WTC11 (cell line): ENCODE measurements around the gene SELENOI. TPM values are rescaled to one million over a fixed set of nuclear protein-coding genes. Genes with fewer than 3 reads are reported as not detected.
A peak's percentile ranks its signal among the peaks of the same experiment; 100 is the strongest.

Experiments used
- ATAC-seq: fragments of 200-7000 bp; cut with Tn5 transposase; 2 replicates; pipeline ENCODE4 v1.10.0; 2021; ENCODE audit warnings: mild to moderate bottlenecking, moderate library complexity
- CTCF ChIA-PET: fragments of 300-600 bp; sonication (Branson Sonifier 250); formaldehyde crosslinking; loops from one replicate; lab custom pipeline; 2021; ENCODE audit warnings: antibody characterized with exemption; lab: Charles Lee
- POLR2A ChIA-PET: fragments of 350-600 bp; sonication (Branson Sonifier 250); formaldehyde crosslinking; loops from one replicate; lab custom pipeline; 2021; ENCODE audit warnings: antibody characterized with exemption; lab: Charles Lee
- DNase-seq: peaks from one replicate; pipeline ENCODE4 v3.0.0; 2021; ENCODE audit warnings: low spot score
- H3K27ac Mint-ChIP-seq: 2 replicates; pipeline ENCODE4 v1.8.0; 2021; ENCODE audit warnings: mixed read lengths
- H3K27me3 Mint-ChIP-seq: 2 replicates; pipeline ENCODE4 v1.8.0; 2021; ENCODE audit warnings: low read depth, mild to moderate bottlenecking, moderate library complexity, mixed read lengths
- H3K36me3 Mint-ChIP-seq: 2 replicates; pipeline ENCODE4 v1.8.0; 2021; ENCODE audit warnings: mixed read lengths
- H3K4me1 Mint-ChIP-seq: 2 replicates; pipeline ENCODE4 v1.8.0; 2022; ENCODE audit warnings: mixed read lengths
- H3K4me3 Mint-ChIP-seq: 2 replicates; pipeline ENCODE4 v1.8.0; 2021; ENCODE audit warnings: mild to moderate bottlenecking, moderate library complexity, mixed read lengths
- H3K9me3 Mint-ChIP-seq: 2 replicates; pipeline ENCODE4 v1.8.0; 2021; ENCODE audit warnings: mixed read lengths
- CBFB ChIP-seq: sonication (generic); formaldehyde crosslinking; IDR thresholded peaks from 2 replicates; pipeline ENCODE4 v1.8.1; 2022; ENCODE audit warnings: mild to moderate bottlenecking, low read depth, missing genetic modification reagents
- CDX4 ChIP-seq: fragments of 250-450 bp; sonication (Bioruptor Pico); IDR thresholded peaks from 2 replicates; pipeline ENCODE4 v1.9.0; 2021; ENCODE audit warnings: moderate library complexity, mild to moderate bottlenecking, inconsistent platforms, borderline replicate concordance
- CREM ChIP-seq: sonication (generic); formaldehyde crosslinking; IDR thresholded peaks from 2 replicates; pipeline ENCODE4 v1.8.1; 2022; ENCODE audit warnings: mild to moderate bottlenecking, missing genetic modification reagents, moderate library complexity
- ESRRA ChIP-seq: sonication (generic); formaldehyde crosslinking; IDR thresholded peaks from 2 replicates; pipeline ENCODE4 v1.8.1; 2022; ENCODE audit warnings: mild to moderate bottlenecking, missing genetic modification reagents, borderline replicate concordance
- ETV6 ChIP-seq: sonication (generic); formaldehyde crosslinking; IDR thresholded peaks from 2 replicates; pipeline ENCODE4 v1.8.1; 2022; ENCODE audit warnings: mild to moderate bottlenecking, missing genetic modification reagents
- FOXJ3 ChIP-seq: sonication (generic); formaldehyde crosslinking; IDR thresholded peaks from 2 replicates; pipeline ENCODE4 v1.9.0; 2021; ENCODE audit warnings: missing genetic modification reagents, mild to moderate bottlenecking, borderline replicate concordance
- FOXK1 ChIP-seq: sonication (generic); formaldehyde crosslinking; IDR thresholded peaks from 2 replicates; pipeline ENCODE4 v1.8.0; 2022; ENCODE audit warnings: mild to moderate bottlenecking, moderate library complexity, missing genetic modification reagents
- NFYB ChIP-seq: sonication (generic); formaldehyde crosslinking; conservative IDR thresholded peaks from 2 replicates; pipeline ENCODE4 v1.8.0; 2022; ENCODE audit warnings: low read depth, missing genetic modification reagents
- OVOL2 ChIP-seq: fragments of 250-450 bp; sonication (Bioruptor Pico); IDR thresholded peaks from 2 replicates; pipeline ENCODE4 v1.9.0; 2021; ENCODE audit warnings: mild to moderate bottlenecking, borderline replicate concordance
- PRDM15 ChIP-seq: sonication (generic); formaldehyde crosslinking; IDR thresholded peaks from 2 replicates; pipeline ENCODE4 v1.8.0; 2022; ENCODE audit warnings: missing genetic modification reagents
- PREB ChIP-seq: sonication (generic); formaldehyde crosslinking; IDR thresholded peaks from 2 replicates; pipeline ENCODE4 v1.8.1; 2022; ENCODE audit warnings: mild to moderate bottlenecking, missing genetic modification reagents, moderate library complexity, borderline replicate concordance
- RORB ChIP-seq: fragments of 250-450 bp; sonication (Bioruptor Pico); IDR thresholded peaks from 2 replicates; pipeline ENCODE4 v1.9.0; 2021; ENCODE audit warnings: mild to moderate bottlenecking
- SMAD4 ChIP-seq: sonication (generic); formaldehyde crosslinking; IDR thresholded peaks from 2 replicates; pipeline ENCODE4 v1.8.0; 2022; ENCODE audit warnings: mild to moderate bottlenecking, missing genetic modification reagents
- SOX15 ChIP-seq: fragments of 250-450 bp; sonication (Bioruptor Pico); IDR thresholded peaks from 2 replicates; pipeline ENCODE4 v1.9.0; 2021; ENCODE audit warnings: mild to moderate bottlenecking
- TEAD1 ChIP-seq: sonication (generic); formaldehyde crosslinking; IDR thresholded peaks from 2 replicates; pipeline ENCODE4 v1.8.0; 2022; ENCODE audit warnings: mild to moderate bottlenecking, missing genetic modification reagents
- ZNF121 ChIP-seq: sonication (generic); formaldehyde crosslinking; IDR thresholded peaks from 2 replicates; pipeline ENCODE4 v1.8.0; 2023; ENCODE audit warnings: missing genetic modification reagents
- ZNF263 ChIP-seq: sonication (generic); formaldehyde crosslinking; IDR thresholded peaks from 2 replicates; pipeline ENCODE4 v1.8.1; 2022; ENCODE audit warnings: low read depth, mild to moderate bottlenecking, moderate library complexity, missing genetic modification reagents
- ZNF512 ChIP-seq: sonication (generic); formaldehyde crosslinking; IDR thresholded peaks from 2 replicates; pipeline ENCODE4 v1.8.1; 2022; ENCODE audit warnings: missing genetic modification reagents, borderline replicate concordance
- total RNA-seq: library from RNA; stranded (reverse); gene quantifications from 3 replicates; pipeline ENCODE4 v1.2.3, GENCODE V29; 2021

Gene SELENOI
- total RNA-seq, 1 experiment from 2014 or later, result 53.1 TPM

- no peak for ATAC-seq
- CTCF ChIA-PET, result interaction anchor here (0.8 to 1.2 kb wide), 3 partner anchors 13 to 128 kb away, joined by 3 to 4 read pairs (median 3); no protein-coding TSS in a partner anchor
- H3K4me1 Mint-ChIP-seq, result peaks cover 23% of the 10 kb centered on the region
- DNase-seq, result no peak
- no peak for TF ChIP-seq OVOL2
- TF ChIP-seq SOX15 (CRISPR knock-in tag), result no peak
- TF ChIP-seq PREB (CRISPR knock-in tag), result no peak
- no peak for TF ChIP-seq NFYB (CRISPR knock-in tag)
- no peak for TF ChIP-seq ZNF263
- H3K36me3 Mint-ChIP-seq, result no peaks in the 10 kb centered on the region
- POLR2A ChIA-PET, result no interaction called here
- H3K4me3 Mint-ChIP-seq, result no peak overlapping the region
- no peaks in the 10 kb centered on the region for H3K9me3 Mint-ChIP-seq
- H3K27ac Mint-ChIP-seq, result no peak overlapping the region
- H3K27me3 Mint-ChIP-seq, result no peaks in the 10 kb centered on the region
Observed at GRCh38 chr2:26312471-26312870, 33.5 kb upstream of the SELENOI start.

GRCh38 chr2:26313446-26313845, 32.5 kb upstream of the SELENOI start:
- H3K36me3 Mint-ChIP-seq, result no peaks in the 10 kb centered on the region
- H3K27ac Mint-ChIP-seq, result no peak overlapping the region
- ChIA-PET CTCF (interaction anchor here (1.0 to 3.8 kb wide), 10 partner anchors 8 to 156 kb away, joined by 4 to 33 read pairs (median 6); partner anchors contain the start of genes HADHA and HADHB), POLR2A (no interaction called here)
- no peak for ATAC-seq
- H3K27me3 Mint-ChIP-seq, result no peaks in the 10 kb centered on the region
- no peak overlapping the region for H3K4me3 Mint-ChIP-seq
- DNase-seq, result no peak
- peaks cover 27% of the 10 kb centered on the region for H3K4me1 Mint-ChIP-seq
- no peak for TF ChIP-seq ZNF512 (CRISPR knock-in tag)
- no peak for TF ChIP-seq CDX4 (CRISPR knock-in tag)
- TF ChIP-seq FOXK1 (CRISPR knock-in tag), result no peak
- no peak for TF ChIP-seq FOXJ3 (CRISPR knock-in tag)
- no peak for TF ChIP-seq TEAD1 (CRISPR knock-in tag)
- no peak for TF ChIP-seq CBFB (CRISPR knock-in tag)
- TF ChIP-seq ESRRA, result no peak
- TF ChIP-seq ZNF121 (CRISPR knock-in tag), result no peak
- TF ChIP-seq ETV6 (CRISPR knock-in tag), result no peak
- TF ChIP-seq SMAD4 (CRISPR knock-in tag), result no peak
- TF ChIP-seq RORB, result no peak
- no peaks in the 10 kb centered on the region for H3K9me3 Mint-ChIP-seq

GRCh38 chr2:26314243-26314642, 31.7 kb upstream of the SELENOI start:
- H3K27ac Mint-ChIP-seq, result no peak overlapping the region
- peak; percentile 67 for DNase-seq
- ChIA-PET POLR2A (interaction anchor here (0.6 kb wide), 1 partner anchor 502 kb away, joined by 4 read pairs; no protein-coding TSS in a partner anchor), CTCF (interaction anchor here (0.5 to 3.8 kb wide), 24 partner anchors 9 to 316 kb away, joined by 3 to 33 read pairs (median 4); partner anchors contain the start of genes HADHA and HADHB)
- H3K27me3 Mint-ChIP-seq, result no peaks in the 10 kb centered on the region
- no peaks in the 10 kb centered on the region for H3K36me3 Mint-ChIP-seq
- no peak for TF ChIP-seq PRDM15 (CRISPR knock-in tag)
- TF ChIP-seq CREM (CRISPR knock-in tag), result no peak
- no peak overlapping the region for H3K4me3 Mint-ChIP-seq
- ATAC-seq, result peak; percentile 72
- no peaks in the 10 kb centered on the region for H3K9me3 Mint-ChIP-seq
- peaks cover 34% of the 10 kb centered on the region for H3K4me1 Mint-ChIP-seq
